Chondrocyte (in vitro differentiated cells): ENCODE results near the gene MGST3. TPM values are rescaled to one million over a fixed set of nuclear protein-coding genes. Genes with fewer than 3 reads are reported as not detected.

Experiments
- DNase-seq: peaks from one replicate; pipeline ENCODE4 v3.0.0; 2021; ENCODE audit warnings: mixed read lengths, low spot score
- H3K27ac Mint-ChIP-seq: one replicate; pipeline ENCODE4 v1.8.0; 2021; ENCODE audit warnings: mild to moderate bottlenecking, moderate library complexity, mixed read lengths; ENCODE audit not compliant: unreplicated experiment
- H3K27me3 Mint-ChIP-seq: 2 replicates; pipeline ENCODE4 v1.8.0; 2021; ENCODE audit warnings: low read depth, mixed read lengths
- H3K36me3 Mint-ChIP-seq: 2 replicates; pipeline ENCODE4 v1.8.0; 2021; ENCODE audit warnings: low read depth, mixed read lengths
- H3K4me1 Mint-ChIP-seq: 2 replicates; pipeline ENCODE4 v1.8.0; 2021; ENCODE audit warnings: low read depth, mild to moderate bottlenecking, mixed read lengths
- H3K4me3 Mint-ChIP-seq: one replicate; pipeline ENCODE4 v1.8.0; 2021; ENCODE audit warnings: mild to moderate bottlenecking, moderate library complexity, mixed read lengths; ENCODE audit not compliant: unreplicated experiment
- H3K9me3 Mint-ChIP-seq: 2 replicates; pipeline ENCODE4 v1.8.0; 2021; ENCODE audit warnings: low read depth, mixed read lengths
- CTCF ChIP-seq: fragments of 200-600 bp; sonication (generic); IDR thresholded peaks from 2 replicates; pipeline ENCODE4 v1.5.0; 2021; ENCODE audit warnings: antibody characterized with exemption, mild to moderate bottlenecking, moderate library complexity
- total RNA-seq: library from RNA; stranded (reverse); gene quantifications from 3 replicates; pipeline ENCODE4 v1.2.1, GENCODE V29; 2021

The MGST3 gene
- total RNA-seq, 1 donor from 2014 or later = 165 TPM

GRCh38 chr1:165595246-165595938 lies 35.6 kb upstream of the MGST3 start:
- Mint-ChIP-seq H3K27ac (no peak overlapping the region), H3K27me3 (peaks cover 30% of the 10 kb centered on the region), H3K9me3 (no peaks in the 10 kb centered on the region), H3K4me3 (no peak overlapping the region), H3K36me3 (no peaks in the 10 kb centered on the region), H3K4me1 (peaks cover 21% of the 10 kb centered on the region)
- no peak for DNase-seq
- TF ChIP-seq CTCF = no peak

- Mint-ChIP-seq H3K27me3 (peaks cover 18% of the 10 kb centered on the region), H3K36me3 (no peaks in the 10 kb centered on the region), H3K9me3 (no peaks in the 10 kb centered on the region), H3K4me1 (peaks cover 26% of the 10 kb centered on the region), H3K27ac (peak overlapping the region; percentile 95), H3K4me3 (peak overlapping the region; percentile 90)
- no peak for TF ChIP-seq CTCF
- peak; percentile 98 for DNase-seq
Observed at GRCh38 chr1:165597883-165598675, 33.0 kb upstream of the MGST3 start.

- DNase-seq = no peak
- peaks cover 26% of the 10 kb centered on the region for H3K4me1 Mint-ChIP-seq
- no peak for TF ChIP-seq CTCF
- H3K4me3 Mint-ChIP-seq = peak overlapping the region; percentile 90
- H3K9me3 Mint-ChIP-seq = no peaks in the 10 kb centered on the region
- no peaks in the 10 kb centered on the region for H3K36me3 Mint-ChIP-seq
- peaks cover 12% of the 10 kb centered on the region for H3K27me3 Mint-ChIP-seq
- H3K27ac Mint-ChIP-seq = peak overlapping the region; percentile 95
Observed at GRCh38 chr1:165598676-165599059, 32.4 kb upstream of the MGST3 start.

- H3K27ac Mint-ChIP-seq = no peak overlapping the region
- no peak for TF ChIP-seq CTCF
- no peak overlapping the region for H3K4me3 Mint-ChIP-seq
- DNase-seq = no peak
- H3K36me3 Mint-ChIP-seq = no peaks in the 10 kb centered on the region
- H3K4me1 Mint-ChIP-seq = peaks cover 22% of the 10 kb centered on the region
- H3K9me3 Mint-ChIP-seq = no peaks in the 10 kb centered on the region
- peaks cover 4% of the 10 kb centered on the region for H3K27me3 Mint-ChIP-seq
Observed at GRCh38 chr1:165600793-165601192, 30.2 kb upstream of the MGST3 start.

GRCh38 chr1:165603810-165604209 lies 27.2 kb upstream of the MGST3 start:
- Mint-ChIP-seq H3K4me3 (no peak overlapping the region), H3K27ac (no peak overlapping the region)
- TF ChIP-seq CTCF = no peak

More at GRCh38 chr1:165603810-165604209, 27.2 kb upstream of the MGST3 start:
- no peak for DNase-seq
- H3K36me3 Mint-ChIP-seq = no peaks in the 10 kb centered on the region
- peaks cover 13% of the 10 kb centered on the region for H3K27me3 Mint-ChIP-seq
- peaks cover 6% of the 10 kb centered on the region for H3K4me1 Mint-ChIP-seq
- H3K9me3 Mint-ChIP-seq = no peaks in the 10 kb centered on the region
